Right forelimb (tissue), 1 donor: ENCODE data around the gene LEPROT.
"Not testable (repeated sequence)": the region's sequence is repeated elsewhere in the genome, so short reads cannot be mapped to it uniquely, and the experiment has no call there.

Experiments
- DNase-seq: peaks from one replicate; pipeline ENCODE4 v3.0.0-alpha.2; 2018

Gene LEPROT, protein sequence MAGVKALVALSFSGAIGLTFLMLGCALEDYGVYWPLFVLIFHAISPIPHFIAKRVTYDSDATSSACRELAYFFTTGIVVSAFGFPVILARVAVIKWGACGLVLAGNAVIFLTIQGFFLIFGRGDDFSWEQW

DNA sequence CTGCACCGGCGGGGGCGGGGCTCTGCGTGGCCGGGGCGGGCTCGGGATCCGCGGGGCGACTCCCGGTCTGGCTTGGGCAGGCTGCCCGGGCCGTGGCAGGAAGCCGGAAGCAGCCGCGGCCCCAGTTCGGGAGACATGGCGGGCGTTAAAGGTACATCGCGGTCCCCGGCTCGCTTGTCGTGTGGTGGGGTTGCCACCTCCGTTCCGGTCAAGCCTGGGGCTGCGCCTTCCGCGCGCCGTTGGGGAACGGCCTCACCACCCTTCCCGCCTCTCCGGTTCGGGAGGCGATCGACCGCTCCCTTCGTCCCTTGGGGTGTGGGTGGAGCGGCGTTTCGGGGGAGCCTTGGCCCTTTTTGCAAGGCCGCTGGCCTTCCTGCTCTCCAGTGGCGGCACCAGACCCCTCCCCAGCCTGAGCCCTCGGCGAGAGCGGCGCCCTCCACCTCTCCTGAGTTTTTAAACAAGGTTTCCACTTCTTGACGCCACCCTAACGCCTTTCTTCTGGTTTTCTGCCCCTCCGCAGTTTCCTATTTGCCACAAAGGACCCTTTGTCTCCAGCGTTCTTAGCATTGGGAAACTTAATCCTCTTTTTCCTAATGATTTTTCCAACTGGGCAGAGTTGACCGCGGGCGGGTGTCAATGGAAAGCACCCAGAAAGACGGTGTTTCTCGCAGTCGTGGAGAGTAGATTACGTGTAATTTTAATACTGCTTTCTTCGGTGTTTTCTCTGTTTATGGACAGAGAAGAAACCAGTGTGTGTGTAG lies at the start of gene LEPROT, which contains the start of gene LEPR:
LEPROT (plus strand) TSS at position 79 of the 761 bp plus-strand sequence; CDS start at position 136, 57 bp downstream.
LEPR (plus strand) TSS at position 79 of the 761 bp plus-strand sequence. CDS start 144,898 bp downstream, outside the sequence.
- DNase-seq, result no peak

DNA sequence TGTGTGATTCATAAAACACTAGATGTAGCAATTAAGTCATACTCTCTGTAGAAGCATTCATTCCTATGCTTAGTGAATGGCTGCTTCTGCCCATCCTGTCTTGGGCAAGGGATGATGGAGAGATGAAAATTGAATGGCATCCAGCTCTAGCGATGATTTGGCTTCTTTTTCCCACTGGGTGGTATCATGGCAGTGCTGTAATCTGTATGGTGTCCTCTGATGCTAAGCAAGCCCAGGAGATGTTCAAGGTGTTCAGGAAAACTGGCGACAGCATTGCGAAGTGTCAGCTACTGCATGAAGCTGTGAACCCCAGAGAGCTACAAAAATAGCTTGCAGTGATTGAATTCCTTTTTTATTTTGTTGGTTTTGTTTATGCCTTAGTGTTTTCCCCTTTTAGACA lies 48.9 kb upstream of the LEPROT start:
- no peak for DNase-seq

DNA sequence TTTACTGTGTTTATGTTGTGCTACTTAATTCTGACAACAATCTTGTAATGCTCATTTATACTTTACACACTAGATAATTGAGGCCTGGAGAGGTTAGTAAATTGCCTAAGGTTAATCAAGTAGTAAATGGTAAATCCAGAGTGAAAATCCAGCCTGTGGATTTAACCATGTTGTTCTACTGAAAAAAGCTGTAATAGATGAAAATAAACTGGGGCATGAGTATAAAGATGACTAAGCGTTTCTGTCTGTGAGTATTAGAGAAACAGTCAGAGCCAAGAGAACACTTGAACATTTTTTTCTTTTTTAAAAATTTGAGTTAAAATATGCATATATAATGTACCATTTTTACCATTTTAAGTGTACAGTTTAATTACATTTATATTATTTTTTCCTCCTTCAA lies 47.9 kb upstream of the LEPROT start:
- no peak for DNase-seq

DNA sequence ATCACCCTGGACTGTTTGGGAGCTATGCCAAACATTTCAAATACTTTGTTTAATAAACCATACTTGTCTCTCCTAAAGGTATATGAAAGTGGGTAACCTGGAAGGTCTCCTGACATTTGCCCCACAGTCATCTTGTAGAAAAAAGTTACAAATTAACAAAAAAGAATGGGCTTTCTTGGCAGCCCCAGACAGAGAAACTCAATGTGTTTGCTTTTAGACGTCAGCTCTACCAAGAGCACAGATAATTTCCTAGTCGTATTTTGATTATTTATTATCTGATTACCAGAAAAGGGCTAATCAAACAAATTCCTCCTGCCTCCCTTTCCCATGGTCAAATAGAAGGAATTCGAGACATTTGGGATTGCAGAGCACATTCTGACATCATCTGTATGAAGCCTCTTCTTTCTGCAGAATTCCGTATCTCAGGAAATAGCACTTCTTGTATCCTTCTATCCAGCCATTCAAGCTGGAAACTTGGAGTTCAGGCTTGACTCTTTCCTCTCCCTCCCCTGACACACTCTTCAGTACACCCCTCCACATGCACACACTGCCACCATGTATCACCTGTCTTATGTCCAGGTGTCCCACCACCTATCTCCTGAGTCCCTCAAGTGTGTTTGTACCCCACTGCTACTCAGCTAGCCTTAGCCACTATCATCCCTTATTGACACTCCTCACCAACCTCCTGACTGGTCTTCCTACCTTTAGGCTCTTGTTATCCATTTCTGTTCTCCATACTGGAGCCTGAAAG lies 42.8 kb upstream of the LEPROT start:
- no peak for DNase-seq

DNA sequence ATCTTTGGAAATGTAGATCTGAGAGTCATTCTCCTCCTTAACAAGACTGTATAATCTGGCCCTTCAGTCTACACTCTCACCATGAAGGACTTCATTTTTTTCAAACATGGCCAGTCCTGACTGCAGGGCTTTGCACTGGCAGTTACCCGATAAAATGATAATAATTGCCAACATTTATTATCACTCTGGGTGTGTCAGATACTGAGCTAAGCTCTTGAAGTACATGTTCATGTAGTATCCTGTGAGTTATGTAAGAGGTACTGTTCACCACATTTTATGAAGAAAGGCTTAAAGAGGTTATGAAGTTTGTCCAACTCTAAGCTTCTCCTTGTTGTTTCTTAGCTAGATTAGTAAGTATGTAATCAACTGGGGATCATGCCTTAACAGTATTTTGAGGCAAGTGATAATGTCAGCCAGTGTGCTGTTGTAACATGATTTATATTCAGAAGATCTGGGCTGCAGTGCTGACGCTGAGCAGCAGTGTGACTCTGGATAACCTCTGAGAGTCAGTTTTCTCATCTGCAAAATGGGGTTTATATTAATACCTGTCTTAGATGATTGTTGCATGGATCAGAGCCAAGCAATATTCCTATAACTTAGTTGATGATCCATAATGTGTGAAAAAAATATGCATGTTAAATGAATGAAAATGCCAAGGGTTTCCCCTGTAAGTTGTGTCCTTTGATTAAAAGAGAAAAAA lies 42.1 kb upstream of the LEPROT start:
- no peak for DNase-seq

DNA sequence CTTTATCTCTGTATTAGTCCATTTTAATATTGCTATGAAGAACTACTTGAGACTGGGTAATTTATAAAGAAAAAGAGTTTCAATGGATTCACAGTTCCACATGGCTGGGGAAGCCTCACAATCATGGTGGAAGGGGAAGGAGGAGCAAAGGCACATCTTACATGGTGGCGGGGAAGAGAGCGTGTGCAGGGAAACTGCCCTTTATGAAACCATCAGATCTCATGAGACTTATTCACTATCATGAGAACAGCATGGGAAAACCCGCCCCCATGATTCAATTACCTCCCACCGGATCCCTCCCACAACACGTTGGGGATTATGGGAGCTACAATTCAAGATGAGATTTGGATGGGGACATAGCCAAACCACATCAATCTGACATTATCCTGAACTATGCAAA lies 36.0 kb upstream of the LEPROT start:
- not testable (repeated sequence) for DNase-seq

DNA sequence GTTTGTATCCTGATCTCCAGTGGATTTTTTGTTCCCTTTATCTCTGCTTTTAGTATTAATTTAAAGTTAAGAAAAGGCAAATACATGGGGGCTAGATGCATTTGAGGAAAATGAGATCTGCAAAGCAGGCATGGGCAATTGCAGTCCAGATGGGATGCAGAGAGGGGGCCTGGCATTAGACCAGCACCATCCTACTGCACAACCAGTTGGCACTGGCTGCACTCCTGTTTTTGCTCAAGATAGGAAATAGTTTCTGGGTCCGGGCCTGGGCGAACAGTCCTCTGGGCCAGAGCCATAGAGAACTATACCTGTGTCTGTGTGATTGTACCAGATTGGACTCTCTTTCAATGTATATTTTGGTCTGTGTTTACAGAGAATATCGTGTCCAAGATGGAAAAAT lies 34.0 kb upstream of the LEPROT start:
- DNase-seq, result no peak

DNA sequence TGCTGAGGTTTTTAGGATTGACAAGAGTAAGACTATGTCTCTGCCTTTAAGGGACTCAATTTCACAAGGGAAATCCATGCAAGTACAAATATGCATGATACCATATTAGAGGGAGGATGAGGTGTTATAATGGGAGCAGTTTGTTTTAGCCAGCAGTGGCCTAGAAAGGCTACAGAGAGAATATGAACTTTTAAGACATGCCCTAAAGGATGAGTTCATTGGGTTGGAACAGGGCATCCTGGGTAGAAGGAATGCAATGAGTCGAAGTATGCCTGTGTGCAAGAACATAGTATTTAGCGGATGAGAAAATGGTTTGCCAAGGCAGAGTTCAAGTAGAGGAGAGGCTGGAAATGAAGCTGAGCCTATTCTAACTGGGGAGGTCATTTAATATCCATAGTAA lies 32.6 kb upstream of the LEPROT start:
- DNase-seq, result no peak

DNA sequence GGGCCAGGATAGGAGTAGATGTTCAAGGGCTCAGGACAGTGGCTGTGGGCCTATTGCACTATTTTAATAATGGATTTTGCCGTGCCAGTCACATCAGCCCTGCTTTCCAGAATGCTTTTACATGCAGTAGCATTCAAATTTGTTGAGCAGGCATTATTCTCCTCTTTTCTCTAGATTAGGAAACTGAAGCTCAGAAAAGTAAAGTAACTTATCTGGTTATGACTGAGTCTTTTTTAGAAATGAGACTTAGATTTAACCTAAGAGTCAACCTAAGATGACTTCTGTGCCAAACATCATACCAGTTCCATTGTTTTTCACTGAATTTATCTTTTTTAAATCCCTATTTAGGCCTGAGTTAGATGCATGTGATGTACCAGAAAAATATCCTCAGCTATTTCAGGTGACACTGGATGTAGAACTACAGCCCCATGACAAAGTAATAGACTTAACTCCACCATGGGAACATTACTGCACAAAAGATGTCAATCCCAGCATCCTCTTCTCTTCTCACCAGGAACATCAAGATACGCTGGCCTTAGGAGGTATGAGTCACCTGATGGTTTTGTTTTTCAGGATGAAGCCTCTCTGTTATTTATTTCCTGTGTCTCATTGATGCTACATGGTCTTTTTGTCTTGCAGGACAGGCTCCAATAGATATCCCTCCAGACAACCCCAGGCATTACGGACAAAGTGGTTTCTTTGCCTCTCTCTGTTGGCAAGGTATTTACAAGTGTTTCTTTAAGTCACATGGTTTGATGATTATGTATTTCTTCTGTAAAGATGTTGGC lies 31.4 kb upstream of the LEPROT start:
- DNase-seq, result no peak

DNA sequence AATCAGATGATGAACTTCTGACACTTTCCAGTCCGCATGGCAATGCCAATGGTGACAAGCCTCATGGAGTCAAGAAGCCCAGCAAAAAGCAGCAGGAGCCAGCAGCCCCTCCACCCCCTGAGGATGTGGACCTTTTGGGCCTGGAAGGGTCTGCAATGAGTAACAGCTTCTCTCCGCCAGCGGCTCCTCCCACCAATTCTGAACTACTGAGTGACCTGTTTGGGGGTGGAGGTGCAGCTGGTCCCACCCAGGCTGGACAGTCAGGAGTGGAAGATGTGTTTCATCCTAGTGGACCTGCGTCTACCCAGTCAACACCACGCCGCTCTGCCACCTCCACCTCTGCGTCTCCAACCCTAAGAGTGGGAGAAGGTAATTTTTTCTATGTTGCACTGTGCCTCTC lies 28.0 kb upstream of the LEPROT start:
- DNase-seq, result no peak

DNA sequence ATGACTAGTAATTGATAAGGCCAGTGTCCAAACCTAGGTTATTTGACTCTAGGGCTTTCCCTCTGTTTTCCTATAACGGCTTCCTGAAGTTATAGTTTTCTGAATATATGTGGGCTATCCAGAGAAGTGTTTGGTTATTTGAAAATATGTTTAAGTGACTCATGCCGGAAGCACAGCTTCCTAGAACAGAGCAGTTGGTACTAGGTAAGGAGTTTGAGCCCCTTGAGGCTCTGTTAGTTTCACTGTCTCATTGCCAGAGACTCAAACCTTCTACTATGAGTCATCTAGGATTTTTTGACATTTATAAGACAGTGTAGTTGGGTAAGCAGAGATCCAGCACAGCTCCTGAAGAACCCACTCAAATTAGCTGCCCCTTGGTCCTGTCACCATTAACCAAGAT lies 27.1 kb upstream of the LEPROT start:
- no peak for DNase-seq

DNA sequence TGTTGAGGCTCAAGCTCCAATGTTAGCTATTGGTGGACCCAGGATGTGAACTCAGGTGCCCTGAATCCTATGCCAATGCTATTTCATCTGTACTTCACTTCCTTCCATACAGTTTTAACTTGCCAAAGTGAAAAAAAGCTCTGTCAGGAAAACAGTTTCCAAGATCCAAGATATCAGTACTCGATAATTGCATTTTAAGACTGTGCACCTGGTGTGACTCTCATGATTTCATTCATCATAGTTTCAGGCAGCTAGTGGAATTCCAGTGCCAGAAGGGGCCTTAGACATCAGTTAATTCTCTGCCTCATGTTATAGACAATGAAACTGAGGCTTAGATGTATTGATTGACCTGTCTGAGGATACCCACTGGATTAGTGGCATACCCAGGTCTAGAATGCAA lies 26.5 kb upstream of the LEPROT start:
- no peak for DNase-seq

DNA sequence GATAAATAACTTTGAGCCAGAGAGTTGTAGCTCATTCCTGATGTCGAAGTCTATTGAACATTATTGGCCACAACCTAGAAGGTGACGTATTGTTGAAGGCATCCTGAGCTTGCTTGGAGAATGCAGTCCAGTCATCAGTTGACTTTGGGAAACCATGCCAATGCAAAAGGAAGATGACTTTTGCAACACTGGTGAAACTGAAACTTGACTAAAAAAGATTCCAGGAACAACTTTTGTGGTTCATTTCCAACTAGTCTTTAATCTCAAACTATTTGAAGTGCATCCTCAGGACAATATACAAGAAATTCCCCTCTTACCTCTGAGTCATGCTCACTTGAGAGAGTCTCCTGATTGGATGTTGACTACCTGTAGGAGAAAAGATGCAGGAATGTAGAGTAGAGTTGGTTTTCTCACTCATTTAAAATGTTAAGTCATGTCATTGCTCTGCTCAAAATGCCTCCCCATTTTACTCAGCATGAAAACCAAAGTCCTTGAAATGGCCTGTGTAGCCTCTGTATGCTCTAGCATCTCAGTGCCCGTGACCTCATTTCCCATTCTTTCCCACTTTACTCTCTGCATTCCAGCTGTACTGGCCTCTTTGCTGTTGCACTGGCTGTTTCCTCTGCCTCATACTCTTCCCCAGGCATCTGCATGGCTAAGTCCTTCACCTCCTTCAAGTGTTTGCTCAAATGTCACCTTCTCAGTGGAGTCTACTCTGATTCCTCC lies 24.4 kb upstream of the LEPROT start:
- DNase-seq, result no peak

DNA sequence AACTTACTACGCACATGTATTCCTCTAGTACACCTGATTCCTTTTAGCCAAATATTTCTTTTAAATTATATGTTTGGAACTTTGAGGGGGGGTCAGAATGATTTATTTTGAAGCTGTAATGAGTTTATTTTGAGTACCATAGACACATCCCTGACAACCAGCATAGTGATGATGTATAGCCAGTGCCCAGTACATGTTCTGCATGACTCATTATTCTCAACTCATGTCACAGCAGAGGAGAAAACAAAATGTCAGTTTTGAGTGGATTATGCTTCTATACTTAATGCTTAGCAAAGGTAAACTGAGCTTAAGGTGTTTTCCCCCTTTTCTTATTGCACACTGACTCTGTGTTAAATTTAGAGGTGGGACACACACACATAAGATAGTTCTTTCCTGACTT lies 22.4 kb upstream of the LEPROT start:
- DNase-seq, result no peak

DNA sequence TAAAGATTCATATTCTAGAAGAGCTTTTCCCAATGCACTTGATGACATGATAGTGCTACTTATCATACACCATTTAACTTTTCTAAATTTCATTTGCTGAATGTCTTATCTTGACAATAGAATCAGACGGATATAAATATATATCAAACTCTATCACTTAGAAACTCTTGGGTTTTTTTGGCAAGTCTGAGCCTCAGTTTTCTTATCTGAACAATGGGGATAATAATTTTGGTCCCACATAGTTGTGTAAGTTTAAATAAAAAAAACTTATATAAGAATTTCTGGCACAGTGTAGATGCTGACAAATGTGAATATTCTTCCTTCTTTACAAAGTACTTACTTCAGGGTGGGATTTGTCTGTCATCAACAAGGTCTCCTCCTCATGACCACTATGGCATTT lies 21.5 kb upstream of the LEPROT start:
- DNase-seq, result no peak

DNA sequence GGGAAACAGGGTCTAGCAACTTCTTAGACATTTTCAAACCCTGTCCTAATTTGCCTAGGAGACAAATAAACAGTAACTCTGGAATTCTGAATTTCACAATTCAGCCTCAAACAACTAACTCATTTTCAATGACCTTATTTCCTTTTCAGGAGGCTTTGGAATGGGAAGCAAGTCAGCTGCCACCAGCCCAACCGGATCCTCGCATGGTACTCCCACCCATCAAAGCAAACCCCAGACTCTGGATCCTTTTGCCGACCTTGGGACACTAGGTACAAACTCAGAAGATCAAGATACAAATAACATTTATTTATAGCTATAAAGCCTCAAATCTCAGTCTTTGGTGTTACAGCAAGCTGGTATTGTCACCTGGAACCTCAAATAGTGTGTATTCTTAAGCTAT lies 18.9 kb upstream of the LEPROT start:
- DNase-seq, result no peak

DNA sequence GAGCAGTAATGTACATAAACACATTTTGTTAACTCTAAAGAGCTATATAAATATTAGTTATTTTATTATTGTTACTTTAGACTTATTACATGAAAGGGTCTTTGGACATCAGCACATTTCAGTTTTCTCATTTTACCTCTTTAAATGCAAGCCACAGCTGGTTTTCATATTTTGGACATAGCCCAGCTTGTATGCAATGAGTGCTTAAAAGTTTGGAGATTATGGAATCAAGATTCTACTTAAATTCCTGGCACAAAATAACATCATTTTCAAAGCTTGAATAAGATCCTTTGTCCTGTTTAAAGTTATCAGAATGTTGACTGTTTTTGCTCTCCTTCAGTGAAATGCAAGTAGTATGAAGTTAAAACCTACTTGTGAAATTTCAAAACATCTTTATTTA lies 15.5 kb upstream of the LEPROT start:
- DNase-seq, result no peak

DNA sequence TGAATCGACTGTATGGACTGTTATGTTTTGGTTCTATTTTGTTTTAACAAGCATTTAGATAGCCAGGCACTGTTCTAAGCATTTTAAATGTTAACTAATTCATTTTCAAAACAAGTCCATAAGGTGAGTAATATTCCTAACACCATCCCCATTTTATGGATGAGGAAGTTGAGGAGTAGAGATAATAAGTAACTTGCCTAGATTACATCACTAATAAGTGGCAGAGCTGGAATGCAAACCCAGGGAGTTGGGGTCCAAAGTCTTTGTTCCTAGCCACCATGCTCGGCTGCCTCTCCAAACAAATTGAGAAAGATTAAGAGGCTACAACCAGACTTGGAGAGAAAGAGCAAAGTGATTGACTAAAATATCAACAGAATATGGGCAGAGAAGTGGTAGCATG lies 12.6 kb upstream of the LEPROT start:
- DNase-seq, result no peak

DNA sequence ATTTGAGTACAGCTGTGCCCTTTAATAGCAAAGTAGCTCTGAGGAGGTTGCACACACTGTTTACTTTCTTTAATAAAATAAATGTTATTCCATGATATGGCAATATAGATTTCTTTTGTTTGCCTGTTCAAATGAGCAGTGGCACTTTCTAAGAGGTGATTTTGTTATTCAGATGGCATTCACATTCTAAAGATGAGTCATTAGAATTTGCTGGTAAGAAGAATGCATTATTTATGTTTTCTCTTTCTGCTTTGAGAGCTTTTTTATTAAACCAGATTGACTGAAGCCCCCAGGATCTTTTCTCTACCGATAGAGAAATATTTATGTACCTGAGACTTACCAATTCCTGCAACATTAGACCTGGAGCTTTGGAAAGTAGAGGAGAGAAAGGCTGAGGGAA lies 11.2 kb upstream of the LEPROT start:
- DNase-seq, result no peak

DNA sequence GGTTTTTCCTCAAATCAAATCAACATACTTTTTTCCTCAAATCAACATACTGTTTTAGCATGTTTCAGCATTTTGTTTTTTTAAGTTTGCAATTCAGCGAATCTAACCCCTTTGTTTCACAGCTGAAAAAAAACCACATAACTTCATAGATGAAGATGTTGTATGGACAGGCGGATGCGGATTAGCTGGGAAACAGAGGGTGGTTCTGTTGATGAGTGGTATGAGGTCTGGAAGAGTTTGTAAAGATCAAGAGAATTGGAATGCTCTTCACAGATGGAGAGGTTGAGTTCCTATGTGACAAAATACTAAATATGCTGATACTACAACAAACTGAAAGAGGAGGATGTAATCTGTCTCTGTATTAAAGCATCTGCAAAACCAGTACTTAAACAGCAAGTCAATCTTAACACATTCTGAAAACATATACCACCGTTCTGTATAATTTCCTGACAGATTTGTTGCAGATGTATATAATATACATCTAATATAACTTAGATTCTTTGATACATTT lies 10.6 kb upstream of the LEPROT start:
- DNase-seq, result no peak

DNA sequence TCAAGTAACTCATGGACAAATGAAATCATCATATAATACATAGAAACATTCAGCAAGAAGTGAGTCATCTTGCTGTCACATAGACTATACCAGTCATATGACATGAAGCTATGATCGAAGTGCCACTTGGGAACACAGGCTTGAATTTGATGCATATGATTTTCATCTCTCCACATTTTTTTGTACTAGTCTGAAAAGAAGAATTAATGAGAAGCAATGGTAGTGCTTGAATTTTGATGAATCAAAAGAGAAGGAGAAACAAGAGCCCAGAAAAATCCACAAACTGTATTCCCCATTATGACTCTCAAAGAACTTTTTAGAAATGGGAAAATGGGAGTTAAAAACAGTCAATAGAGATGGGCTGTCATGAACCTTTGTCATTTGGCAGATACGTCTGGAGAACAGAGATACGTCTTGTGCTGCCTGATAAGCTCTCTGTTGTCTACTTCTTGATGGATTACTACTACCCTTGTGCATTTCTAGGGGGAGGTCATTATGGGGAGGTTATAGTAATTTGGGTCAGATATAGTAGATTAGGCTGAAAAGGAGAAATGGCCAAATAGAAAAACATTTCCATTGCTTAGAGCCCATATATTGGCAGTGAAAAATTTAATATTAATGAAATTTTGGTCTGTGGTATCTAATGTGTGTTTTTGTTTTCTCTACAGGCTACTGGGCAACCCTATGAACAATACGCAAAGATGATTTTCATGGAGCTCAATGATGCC lies 8.0 kb upstream of the LEPROT start:
- DNase-seq, result no peak
